Measurements from ENCODE around the gene PRKAR2B.

The PRKAR2B gene

GRCh38 chr7:107027208-107027607 is 17.3 kb upstream of the PRKAR2B start:
- Histone ChIP-seq H3K27me3 (ENCODE audit: control insufficient read depth in 3 of 3, insufficient read depth in 3 of 3, low read depth in 1 of 3, low read length in 3 of 3) (peaks cover 0 to 2% (median 0%) of the 10 kb centered on the region in 3 experiments), H3K4me1 (ENCODE audit: control insufficient read depth in 2 of 2, insufficient read depth in 1 of 2, low read depth in 1 of 2, low read length in 2 of 2) (no peaks in the 10 kb centered on the region), H2BK120ac (ENCODE audit: low read depth, low read length) (no peak overlapping the region), H4K8ac (ENCODE audit: low read depth, low read length) (no peak overlapping the region), H3K27ac (replicated peaks; ENCODE audit: low read length) (no peak overlapping the region), H2AK5ac (ENCODE audit: low read depth, low read length) (no peak overlapping the region), H3K79me1 (ENCODE audit: low read depth, low read length) (no peaks in the 10 kb centered on the region), H3K18ac (ENCODE audit: low read length) (no peak overlapping the region), H3K4ac (ENCODE audit: low read length) (no peak overlapping the region), H3K23ac (ENCODE audit: low read depth, low read length, poor library complexity) (no peak overlapping the region), H2BK5ac (ENCODE audit: low read length) (no peak overlapping the region), H3K36me3 (replicated peaks in 1 of 2; ENCODE audit: control insufficient read depth in 2 of 2, insufficient read depth in 2 of 2, low read length in 2 of 2) (no peaks in the 10 kb centered on the region), H4K91ac (ENCODE audit: low read depth, low read length, poor library complexity) (no peak overlapping the region), H3K9ac (ENCODE audit: low read depth, low read length, poor library complexity) (no peak overlapping the region), H3K4me2 (ENCODE audit: insufficient read depth, low read length, poor library complexity, severe bottlenecking) (no peak overlapping the region), H2AFZ (ENCODE audit: low read length) (no peak overlapping the region), H3K4me3 (ENCODE audit: low read length in 2 of 2) (no peak overlapping the region), H2BK12ac (ENCODE audit: low read length) (no peak overlapping the region), H2BK15ac (ENCODE audit: low read length) (no peak overlapping the region), H3K14ac (ENCODE audit: low read length) (no peak overlapping the region), H3K9me3 (replicated peaks in 1 of 2; ENCODE audit: control insufficient read depth in 2 of 2, insufficient read depth in 1 of 2, low read depth in 1 of 2, low read length in 2 of 2) (no peaks in the 10 kb centered on the region)
- WGBS, 2 donors (ENCODE audit: extremely low coverage in 2 of 2, insufficient read length in 2 of 2, insufficient replicate concordance in 1 of 2), result no CpG with 5 or more reads among the region's 2 CpGs
- DNase-seq (ENCODE audit: low spot score), result no peak

GRCh38 chr7:107029061-107029763 is 15.3 kb upstream of the PRKAR2B start:
- Histone ChIP-seq H3K4me1 (ENCODE audit: control insufficient read depth in 2 of 2, insufficient read depth in 1 of 2, low read depth in 1 of 2, low read length in 2 of 2) (no peaks in the 10 kb centered on the region), H2AFZ (ENCODE audit: low read length) (peak overlapping the region; percentile 33), H3K79me1 (ENCODE audit: low read depth, low read length) (no peaks in the 10 kb centered on the region), H4K8ac (ENCODE audit: low read depth, low read length) (no peak overlapping the region), H2BK120ac (ENCODE audit: low read depth, low read length) (no peak overlapping the region), H3K4ac (ENCODE audit: low read length) (no peak overlapping the region), H3K18ac (ENCODE audit: low read length) (no peak overlapping the region), H3K36me3 (replicated peaks in 1 of 2; ENCODE audit: control insufficient read depth in 2 of 2, insufficient read depth in 2 of 2, low read length in 2 of 2) (no peaks in the 10 kb centered on the region), H3K23ac (ENCODE audit: low read depth, low read length, poor library complexity) (no peak overlapping the region), H2BK12ac (ENCODE audit: low read length) (no peak overlapping the region), H3K4me2 (ENCODE audit: insufficient read depth, low read length, poor library complexity, severe bottlenecking) (no peak overlapping the region), H2BK15ac (ENCODE audit: low read length) (no peak overlapping the region), H3K4me3 (ENCODE audit: low read length in 2 of 2) (no peak overlapping the region), H3K9ac (ENCODE audit: low read depth, low read length, poor library complexity) (no peak overlapping the region), H3K27ac (replicated peaks; ENCODE audit: low read length) (no peak overlapping the region), H4K91ac (ENCODE audit: low read depth, low read length, poor library complexity) (no peak overlapping the region), H2AK5ac (ENCODE audit: low read depth, low read length) (no peak overlapping the region), H2BK5ac (ENCODE audit: low read length) (no peak overlapping the region), H3K27me3 (ENCODE audit: control insufficient read depth in 3 of 3, insufficient read depth in 3 of 3, low read depth in 1 of 3, low read length in 3 of 3) (peaks cover 0 to 2% (median 0%) of the 10 kb centered on the region in 3 experiments), H3K9me3 (replicated peaks in 1 of 2; ENCODE audit: control insufficient read depth in 2 of 2, insufficient read depth in 1 of 2, low read depth in 1 of 2, low read length in 2 of 2) (no peaks in the 10 kb centered on the region), H3K14ac (ENCODE audit: low read length) (no peak overlapping the region)
- WGBS, 2 donors (ENCODE audit: extremely low coverage in 2 of 2, insufficient read length in 2 of 2, insufficient replicate concordance in 1 of 2), result no CpG with 5 or more reads among the region's 5 CpGs
- no peak for DNase-seq (ENCODE audit: low spot score)

- H2BK120ac ChIP-seq (ENCODE audit: low read depth, low read length), result no peak overlapping the region
- no peak overlapping the region for H2BK12ac ChIP-seq (ENCODE audit: low read length)
- H4K91ac ChIP-seq (ENCODE audit: low read depth, low read length, poor library complexity), result no peak overlapping the region
- no peaks in the 10 kb centered on the region for H3K9me3 ChIP-seq (replicated peaks in 1 of 2; ENCODE audit: control insufficient read depth in 2 of 2, insufficient read depth in 1 of 2, low read depth in 1 of 2, low read length in 2 of 2)
- H3K4me2 ChIP-seq (ENCODE audit: insufficient read depth, low read length, poor library complexity, severe bottlenecking), result no peak overlapping the region
- no peak overlapping the region for H2AK5ac ChIP-seq (ENCODE audit: low read depth, low read length)
- no peaks in the 10 kb centered on the region for H3K4me1 ChIP-seq (ENCODE audit: control insufficient read depth in 2 of 2, insufficient read depth in 1 of 2, low read depth in 1 of 2, low read length in 2 of 2)
- no peaks in the 10 kb centered on the region for H3K79me1 ChIP-seq (ENCODE audit: low read depth, low read length)
- H2BK15ac ChIP-seq (ENCODE audit: low read length), result no peak overlapping the region
- no peak overlapping the region for H2AFZ ChIP-seq (ENCODE audit: low read length)
- no peak overlapping the region for H3K14ac ChIP-seq (ENCODE audit: low read length)
- DNase-seq (ENCODE audit: low spot score), result no peak
- H3K4ac ChIP-seq (ENCODE audit: low read length), result no peak overlapping the region
- H4K8ac ChIP-seq (ENCODE audit: low read depth, low read length), result no peak overlapping the region
- no peak overlapping the region for H2BK5ac ChIP-seq (ENCODE audit: low read length)
- H3K23ac ChIP-seq (ENCODE audit: low read depth, low read length, poor library complexity), result no peak overlapping the region
- no peaks in the 10 kb centered on the region for H3K36me3 ChIP-seq (replicated peaks in 1 of 2; ENCODE audit: control insufficient read depth in 2 of 2, insufficient read depth in 2 of 2, low read length in 2 of 2)
- no peak overlapping the region for H3K18ac ChIP-seq (ENCODE audit: low read length)
- no peak overlapping the region for H3K4me3 ChIP-seq (ENCODE audit: low read length in 2 of 2)
- H3K27me3 ChIP-seq (ENCODE audit: control insufficient read depth in 3 of 3, insufficient read depth in 3 of 3, low read depth in 1 of 3, low read length in 3 of 3), result peaks cover 0 to 2% (median 0%) of the 10 kb centered on the region in 3 experiments
- H3K27ac ChIP-seq (replicated peaks; ENCODE audit: low read length), result no peak overlapping the region
- WGBS, 2 donors (ENCODE audit: extremely low coverage in 2 of 2, insufficient read length in 2 of 2, insufficient replicate concordance in 1 of 2), result no CpG with 5 or more reads among the region's 4 CpGs
- H3K9ac ChIP-seq (ENCODE audit: low read depth, low read length, poor library complexity), result no peak overlapping the region
Observed at GRCh38 chr7:107029764-107030286, 14.7 kb upstream of the PRKAR2B start.

GRCh38 chr7:107032050-107032449 is 12.5 kb upstream of the PRKAR2B start:
- H2BK15ac ChIP-seq (ENCODE audit: low read length), result no peak overlapping the region
- H2BK12ac ChIP-seq (ENCODE audit: low read length), result no peak overlapping the region
- WGBS, 2 donors (ENCODE audit: extremely low coverage in 2 of 2, insufficient read length in 2 of 2, insufficient replicate concordance in 1 of 2), result no CpG with 5 or more reads among the region's 2 CpGs
- no peak overlapping the region for H4K8ac ChIP-seq (ENCODE audit: low read depth, low read length)
- peaks cover 0 to 2% (median 0%) of the 10 kb centered on the region in 3 experiments for H3K27me3 ChIP-seq (ENCODE audit: control insufficient read depth in 3 of 3, insufficient read depth in 3 of 3, low read depth in 1 of 3, low read length in 3 of 3)
- H3K36me3 ChIP-seq (replicated peaks in 1 of 2; ENCODE audit: control insufficient read depth in 2 of 2, insufficient read depth in 2 of 2, low read length in 2 of 2), result no peaks in the 10 kb centered on the region
- no peaks in the 10 kb centered on the region for H3K4me1 ChIP-seq (ENCODE audit: control insufficient read depth in 2 of 2, insufficient read depth in 1 of 2, low read depth in 1 of 2, low read length in 2 of 2)
- no peak overlapping the region for H2AFZ ChIP-seq (ENCODE audit: low read length)
- no peak overlapping the region for H3K4me3 ChIP-seq (ENCODE audit: low read length in 2 of 2)
- H4K91ac ChIP-seq (ENCODE audit: low read depth, low read length, poor library complexity), result no peak overlapping the region
- H3K79me1 ChIP-seq (ENCODE audit: low read depth, low read length), result no peaks in the 10 kb centered on the region
- no peak for DNase-seq (ENCODE audit: low spot score)
- H2BK5ac ChIP-seq (ENCODE audit: low read length), result no peak overlapping the region
- no peak overlapping the region for H3K9ac ChIP-seq (ENCODE audit: low read depth, low read length, poor library complexity)
- H3K9me3 ChIP-seq (replicated peaks in 1 of 2; ENCODE audit: control insufficient read depth in 2 of 2, insufficient read depth in 1 of 2, low read depth in 1 of 2, low read length in 2 of 2), result no peaks in the 10 kb centered on the region
- no peak overlapping the region for H3K23ac ChIP-seq (ENCODE audit: low read depth, low read length, poor library complexity)
- H3K14ac ChIP-seq (ENCODE audit: low read length), result no peak overlapping the region
- H3K27ac ChIP-seq (replicated peaks; ENCODE audit: low read length), result no peak overlapping the region
- no peak overlapping the region for H2AK5ac ChIP-seq (ENCODE audit: low read depth, low read length)
- H2BK120ac ChIP-seq (ENCODE audit: low read depth, low read length), result no peak overlapping the region
- no peak overlapping the region for H3K4ac ChIP-seq (ENCODE audit: low read length)
- no peak overlapping the region for H3K18ac ChIP-seq (ENCODE audit: low read length)
- H3K4me2 ChIP-seq (ENCODE audit: insufficient read depth, low read length, poor library complexity, severe bottlenecking), result no peak overlapping the region
